HG02588 (cell line): ENCODE measurements around the gene ADGRA1.

Experiments used
- ATAC-seq: cut with Tn5 transposase; IDR thresholded peaks from one replicate; pipeline ENCODE4 v1.9.1; 2021; ENCODE audit warnings: mild to moderate bottlenecking, moderate library complexity; ENCODE audit not compliant: unreplicated experiment

The ADGRA1 gene

DNA sequence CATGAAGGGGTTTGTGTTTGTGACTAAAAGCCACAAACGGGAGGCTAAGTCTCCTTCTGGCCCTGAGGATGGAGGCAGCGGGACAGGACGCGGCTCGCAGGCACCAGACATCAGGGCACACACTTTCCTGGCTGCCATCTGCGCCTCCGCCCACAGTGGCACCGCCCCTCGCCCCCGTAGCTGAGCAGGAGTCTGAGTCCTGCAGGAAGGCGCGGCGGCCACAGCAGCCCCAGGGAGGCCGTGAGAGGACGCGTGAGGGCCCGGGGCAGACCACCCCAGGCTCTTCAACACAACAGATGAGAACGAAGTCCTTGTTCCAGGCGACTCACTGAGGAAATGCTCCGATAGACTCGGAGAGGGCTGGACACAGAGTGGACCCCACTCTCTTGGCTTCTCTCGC, 6.6 kb downstream of the ADGRA1 start:
- ATAC-seq, result no peak

DNA sequence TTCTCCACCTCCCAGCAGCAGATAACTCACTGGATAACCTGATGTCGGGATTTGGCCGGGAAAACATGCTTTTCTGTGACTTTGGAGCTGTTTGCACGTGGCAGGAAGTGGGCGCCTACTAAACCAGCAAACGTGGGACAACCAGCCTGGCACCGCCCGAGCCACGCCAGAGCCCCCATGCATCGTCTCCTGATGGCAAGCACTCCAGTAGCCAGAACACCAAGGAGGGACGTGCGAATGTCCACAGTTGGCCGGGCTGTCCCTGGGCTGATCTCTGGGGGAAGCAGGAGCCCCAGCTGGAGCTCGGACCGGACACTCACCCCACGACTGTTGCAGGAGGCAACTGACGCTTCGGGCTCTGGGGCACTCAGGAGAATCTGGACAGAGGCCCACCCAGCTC, 7.1 kb downstream of the ADGRA1 start:
- no peak for ATAC-seq

DNA sequence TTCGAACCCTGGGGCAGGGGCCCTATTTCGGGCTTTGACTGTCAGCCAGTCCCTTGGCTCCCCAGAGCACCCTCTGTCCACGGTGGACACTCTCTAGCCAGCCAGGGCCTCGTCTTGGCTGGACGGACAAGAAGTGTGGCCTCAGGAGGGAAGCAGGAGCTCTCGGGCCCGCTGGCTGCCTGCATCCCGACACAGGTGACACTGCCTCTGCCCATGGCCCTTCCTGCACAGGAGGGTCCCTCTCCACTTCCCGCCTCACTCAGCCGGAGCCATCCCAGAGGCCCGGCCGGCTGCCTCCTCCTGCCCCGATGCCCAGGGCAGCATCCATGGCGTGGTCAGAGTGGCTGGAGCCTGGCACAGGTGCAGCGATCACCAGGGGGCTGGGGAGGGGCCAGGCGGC, 7.9 kb downstream of the ADGRA1 start:
- ATAC-seq, result no peak

DNA sequence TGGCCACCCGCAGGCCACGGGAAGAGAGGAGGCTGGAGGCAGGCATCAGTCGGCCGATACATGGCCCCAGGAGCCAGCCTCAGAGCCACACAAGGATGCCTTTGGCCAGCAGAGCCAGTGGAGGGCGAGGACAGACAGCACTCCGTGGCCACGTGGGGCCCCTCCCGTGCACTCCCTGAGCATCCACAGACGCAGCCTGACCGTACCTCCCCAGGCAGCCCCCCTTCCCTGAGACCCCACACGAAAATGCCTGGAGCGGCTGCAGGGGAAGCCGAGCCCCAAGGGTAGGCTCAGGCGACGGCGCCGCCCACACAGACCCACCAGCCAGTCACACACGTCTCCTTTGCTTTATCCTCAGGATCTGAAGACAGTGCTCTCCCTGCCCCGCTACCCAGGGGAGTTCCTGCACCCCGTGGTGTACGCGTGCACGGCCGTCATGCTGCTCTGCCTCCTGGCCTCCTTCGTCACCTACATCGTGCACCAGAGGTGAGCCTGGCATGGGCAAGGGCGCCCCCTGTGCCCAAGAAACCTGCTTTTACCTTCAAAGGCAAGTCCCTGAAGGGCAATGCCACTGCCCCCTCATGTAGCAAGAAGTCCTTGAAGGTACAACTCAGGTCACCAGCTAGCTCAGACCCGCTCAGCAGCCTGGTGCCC, 9.0 kb downstream of the ADGRA1 start:
- no peak for ATAC-seq

DNA sequence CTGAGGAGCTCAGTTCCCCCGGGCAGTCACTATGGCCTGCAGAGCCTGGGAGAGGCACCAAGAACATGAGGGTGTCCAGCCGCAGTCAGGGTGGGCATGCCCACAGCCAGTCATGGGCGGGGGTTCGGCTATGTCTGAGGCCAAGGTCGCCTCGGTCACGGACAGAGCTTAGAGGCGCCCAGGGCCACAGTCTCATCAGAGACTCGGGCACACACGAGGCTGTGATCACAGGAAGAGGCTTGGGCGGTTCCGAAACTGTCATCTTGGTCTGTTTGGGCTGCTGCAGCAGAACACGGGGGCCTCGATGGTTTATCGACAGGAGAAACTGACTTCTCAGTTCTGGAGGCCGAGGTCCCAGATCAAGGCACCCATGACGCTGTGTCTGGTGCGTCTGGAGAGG, 9.7 kb downstream of the ADGRA1 start:
- ATAC-seq, result no peak

DNA sequence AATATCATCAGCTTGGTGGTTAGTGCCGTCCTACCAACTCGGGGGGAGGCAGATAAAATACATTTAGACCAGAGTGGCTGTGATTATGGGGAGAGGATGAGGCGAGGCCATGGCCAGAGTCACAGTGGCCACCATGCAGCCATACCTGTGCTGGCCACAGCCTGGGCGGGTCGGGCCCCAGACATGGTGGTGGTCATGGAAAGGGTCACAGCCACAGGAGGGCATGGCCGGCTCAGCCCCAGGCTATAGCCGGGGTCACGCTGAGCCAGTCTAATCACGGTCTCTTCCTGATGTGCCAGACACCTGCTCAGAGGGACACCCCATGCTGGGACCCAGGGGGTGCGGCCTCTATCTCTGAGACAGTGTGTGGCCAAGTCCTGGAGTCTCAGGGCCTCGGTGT, 10.2 kb downstream of the ADGRA1 start:
- no peak for ATAC-seq

DNA sequence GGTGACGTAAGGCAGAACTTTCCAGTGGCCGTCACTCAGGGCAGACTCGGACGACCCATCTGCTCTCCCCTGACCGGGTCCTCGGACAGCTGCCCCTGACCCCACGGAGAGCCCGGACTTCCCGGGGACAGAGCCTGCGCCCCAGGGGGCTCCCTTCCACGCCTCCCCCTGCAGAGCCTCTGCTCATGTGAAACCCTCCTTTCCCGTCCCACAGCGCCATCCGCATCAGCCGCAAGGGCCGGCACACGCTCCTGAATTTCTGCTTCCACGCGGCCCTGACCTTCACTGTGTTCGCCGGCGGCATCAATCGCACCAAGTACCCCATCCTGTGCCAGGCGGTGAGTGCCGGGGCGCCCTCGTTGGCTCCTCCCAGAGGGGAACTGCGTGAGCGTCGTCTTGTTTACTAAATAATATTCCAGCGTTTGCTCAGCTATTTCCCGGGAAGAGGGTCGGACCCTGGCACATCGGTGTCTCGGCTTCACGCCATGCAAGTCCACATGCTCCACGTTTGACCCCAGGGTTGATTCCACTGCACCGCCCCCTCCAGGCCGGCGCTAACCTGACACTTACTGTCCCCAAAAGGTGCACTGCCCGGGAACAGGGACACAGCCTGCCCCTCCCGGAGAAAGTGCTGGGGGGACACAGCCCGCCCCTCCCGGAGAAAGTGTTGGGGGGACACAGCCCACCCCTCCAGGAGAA, 10.9 kb downstream of the ADGRA1 start:
- no peak for ATAC-seq

DNA sequence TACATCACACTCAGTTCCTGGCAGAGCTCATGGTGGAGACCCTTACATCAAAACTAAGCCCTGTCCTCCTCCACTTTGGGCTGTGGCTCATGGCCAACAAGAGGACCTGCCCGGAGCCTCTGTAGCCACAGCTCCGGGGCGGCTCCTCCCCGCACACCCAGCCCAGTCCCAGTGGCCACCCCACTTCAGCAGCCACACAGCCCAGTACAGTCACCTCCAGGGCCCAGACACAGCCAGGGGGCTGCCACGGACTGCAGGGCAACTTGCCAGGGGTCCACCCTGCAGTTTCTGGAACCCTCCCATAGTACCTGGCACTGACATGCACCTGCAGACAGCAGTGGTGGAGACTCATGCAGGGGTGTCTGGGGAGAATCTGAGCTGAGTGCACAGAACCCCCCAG, 11.8 kb downstream of the ADGRA1 start:
- no peak for ATAC-seq

DNA sequence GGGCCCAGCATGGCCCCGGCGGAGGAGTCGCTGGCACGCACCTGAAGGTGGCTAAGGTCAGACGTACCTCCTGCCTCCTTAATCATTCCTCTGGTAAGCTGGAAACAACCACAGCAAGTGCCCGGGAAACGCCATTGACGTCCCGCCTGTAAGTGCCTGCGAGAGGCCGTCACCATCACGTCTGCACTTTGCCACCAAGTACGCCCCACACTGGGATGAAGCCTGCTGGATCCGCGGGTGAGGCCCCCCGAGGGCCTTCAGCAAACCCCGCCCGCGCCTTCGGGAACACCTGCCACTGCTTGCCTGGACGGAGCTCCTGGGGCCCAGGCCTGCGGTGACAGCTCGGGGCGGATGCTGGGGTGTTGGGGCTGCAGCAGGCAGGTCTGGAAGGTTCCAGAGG, 12.5 kb downstream of the ADGRA1 start:
- no peak for ATAC-seq

DNA sequence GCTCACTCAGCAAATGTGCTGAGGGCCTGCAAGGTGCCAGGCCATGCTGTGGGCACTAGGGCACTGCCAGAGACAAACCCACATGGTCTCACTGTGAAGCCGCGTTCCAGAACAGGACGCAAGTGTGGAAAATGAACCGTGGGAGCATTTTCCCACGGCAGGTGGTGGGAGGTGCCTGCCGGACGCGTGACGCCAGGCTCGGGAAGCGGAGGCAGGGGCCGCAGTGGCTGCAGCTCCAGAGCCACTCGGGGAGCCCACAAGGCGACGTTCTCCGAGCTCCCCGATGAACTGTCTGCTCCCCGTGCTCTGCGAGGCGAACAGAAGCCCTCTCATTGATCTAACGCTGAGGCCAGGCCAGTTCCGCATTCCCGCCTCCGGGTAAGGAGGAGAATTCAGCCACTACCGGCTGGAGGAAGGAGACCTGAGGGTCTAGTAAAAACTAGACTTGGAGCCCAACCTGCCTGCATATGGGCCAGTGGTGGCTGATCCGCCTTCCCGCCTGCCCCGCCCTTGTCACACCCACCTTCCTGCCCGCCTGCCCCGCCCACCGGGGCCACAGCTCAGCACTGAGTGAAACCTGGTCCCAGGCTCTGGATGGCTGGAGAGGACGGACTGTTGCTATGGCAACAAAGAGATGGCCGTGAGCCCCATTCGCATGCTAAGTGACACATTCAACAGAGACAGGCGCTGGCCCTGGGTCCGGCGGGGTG, 13.1 kb downstream of the ADGRA1 start:
- no peak for ATAC-seq

DNA sequence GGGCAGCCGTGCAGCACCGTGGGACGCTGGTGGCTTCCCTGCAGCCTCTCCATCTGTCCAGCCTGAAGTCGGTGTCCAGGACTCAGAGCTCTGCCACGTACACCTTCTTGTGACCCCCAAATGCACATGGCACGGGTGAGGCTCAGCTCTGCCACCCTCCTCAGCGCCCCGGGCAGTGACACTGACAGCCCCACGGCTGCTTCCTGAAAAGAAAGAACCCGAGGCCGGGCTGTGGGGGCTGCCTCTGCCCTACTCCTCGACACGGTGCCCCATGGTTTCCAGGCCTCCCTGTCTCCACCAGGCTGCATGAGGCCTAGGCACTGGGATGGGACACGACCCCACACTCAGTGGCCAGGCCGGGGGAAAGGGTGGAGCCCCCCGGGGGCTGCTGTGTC, 13.7 kb downstream of the ADGRA1 start:
- no peak for ATAC-seq

DNA sequence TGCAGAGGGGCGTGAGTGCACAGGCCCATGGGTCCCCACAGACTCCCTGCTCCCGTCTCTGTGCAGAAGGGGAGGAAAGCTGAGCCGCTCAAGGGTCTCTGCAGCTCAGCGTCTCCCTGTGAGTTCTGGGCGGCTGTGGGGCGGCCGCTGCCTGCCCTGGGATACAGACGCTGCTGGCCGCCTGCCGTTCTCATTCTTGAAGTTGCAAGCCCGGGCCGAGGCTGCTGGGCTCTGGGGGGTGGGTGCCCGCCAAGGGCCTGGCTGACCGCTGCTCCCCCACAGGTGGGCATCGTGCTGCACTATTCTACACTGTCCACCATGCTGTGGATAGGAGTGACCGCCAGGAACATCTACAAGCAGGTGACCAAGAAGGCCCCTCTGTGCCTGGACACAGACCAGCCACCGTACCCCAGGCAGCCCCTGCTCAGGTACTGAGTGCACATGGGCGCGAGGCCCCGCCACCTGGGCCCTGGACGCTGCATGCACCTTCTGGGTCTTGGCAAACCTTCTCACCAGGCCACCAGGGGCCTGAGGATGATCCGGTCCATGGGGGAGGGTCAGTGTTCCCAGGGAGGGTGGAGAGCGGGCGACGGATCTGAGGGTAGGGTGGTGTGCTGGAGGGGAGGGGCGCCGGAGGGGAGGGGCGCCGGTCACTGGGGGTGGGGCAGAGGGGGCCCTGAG, 14.8 kb downstream of the ADGRA1 start:
- ATAC-seq, result no peak

DNA sequence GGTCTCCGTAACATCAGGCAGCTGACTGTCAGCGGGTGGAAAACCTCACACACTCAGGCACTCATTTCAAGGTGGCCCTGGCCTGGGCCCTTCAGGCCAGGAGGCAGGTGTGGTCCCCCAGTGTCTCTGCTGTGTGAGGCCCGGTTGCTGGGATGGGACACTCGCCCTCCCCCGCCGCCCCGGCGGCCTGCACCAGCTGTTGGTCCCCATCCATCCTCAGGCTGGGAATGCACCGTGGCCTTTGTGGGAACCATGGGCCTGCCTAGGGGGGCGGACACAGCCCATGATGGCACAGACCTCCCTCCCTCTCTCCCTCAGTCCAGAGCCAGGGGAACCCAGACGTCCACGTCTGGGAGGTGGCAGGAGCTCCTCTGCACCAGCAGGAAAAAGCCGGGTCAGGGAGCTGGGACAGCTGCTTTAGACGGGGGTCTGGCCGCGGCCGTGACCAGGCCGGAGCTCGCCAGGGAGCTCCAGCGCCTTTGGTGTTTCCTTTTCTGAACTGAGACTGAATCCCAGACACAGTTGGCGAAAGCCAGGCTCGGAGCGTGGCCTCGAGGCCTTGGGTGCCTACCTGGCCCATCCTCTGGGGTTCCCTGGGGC, 15.7 kb downstream of the ADGRA1 start:
- ATAC-seq, result no peak

DNA sequence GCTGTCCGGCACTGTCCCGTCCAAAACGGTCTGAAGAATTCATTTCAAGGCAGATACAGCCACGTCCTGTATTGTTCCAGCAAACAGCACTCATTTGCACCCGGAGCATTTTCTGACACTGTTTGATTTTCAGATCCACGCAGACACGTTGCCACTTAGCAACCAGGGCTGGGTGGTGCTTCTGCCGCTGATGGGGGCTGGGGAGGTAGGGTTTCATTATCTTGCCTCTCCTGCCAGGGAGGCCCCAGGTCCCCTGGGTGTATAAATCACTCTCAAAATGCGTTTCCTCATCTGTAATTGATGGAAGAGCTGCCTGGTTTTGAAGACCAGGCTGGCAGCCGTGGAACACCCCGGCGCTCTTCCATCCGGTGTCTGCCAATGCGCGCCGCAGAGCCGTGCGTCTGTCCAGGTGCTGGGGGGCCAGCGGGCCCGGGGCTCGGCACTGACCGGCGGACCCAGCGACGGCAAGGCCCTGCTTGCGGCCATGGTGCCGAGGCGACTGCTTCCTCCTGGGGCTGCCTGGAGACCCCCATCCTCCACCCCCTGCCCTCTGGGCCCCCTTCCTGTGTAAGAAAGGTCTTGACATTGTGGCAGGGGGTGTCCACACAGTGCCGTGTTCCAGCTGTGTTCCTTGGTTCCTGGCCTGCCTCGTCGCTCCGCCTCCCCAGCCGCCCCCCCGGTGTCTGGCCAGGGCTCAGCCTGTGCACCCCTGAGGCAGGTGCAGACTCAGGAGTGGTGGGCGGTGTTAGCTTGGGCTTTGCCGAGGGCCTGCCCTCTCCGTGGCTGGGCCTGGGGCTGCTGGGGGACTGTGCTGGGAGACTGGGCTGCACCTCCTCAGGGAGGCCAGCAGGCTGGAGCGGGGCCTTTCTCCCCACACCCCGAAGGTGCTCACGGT, 16.6 kb downstream of the ADGRA1 start:
- ATAC-seq, result no peak

DNA sequence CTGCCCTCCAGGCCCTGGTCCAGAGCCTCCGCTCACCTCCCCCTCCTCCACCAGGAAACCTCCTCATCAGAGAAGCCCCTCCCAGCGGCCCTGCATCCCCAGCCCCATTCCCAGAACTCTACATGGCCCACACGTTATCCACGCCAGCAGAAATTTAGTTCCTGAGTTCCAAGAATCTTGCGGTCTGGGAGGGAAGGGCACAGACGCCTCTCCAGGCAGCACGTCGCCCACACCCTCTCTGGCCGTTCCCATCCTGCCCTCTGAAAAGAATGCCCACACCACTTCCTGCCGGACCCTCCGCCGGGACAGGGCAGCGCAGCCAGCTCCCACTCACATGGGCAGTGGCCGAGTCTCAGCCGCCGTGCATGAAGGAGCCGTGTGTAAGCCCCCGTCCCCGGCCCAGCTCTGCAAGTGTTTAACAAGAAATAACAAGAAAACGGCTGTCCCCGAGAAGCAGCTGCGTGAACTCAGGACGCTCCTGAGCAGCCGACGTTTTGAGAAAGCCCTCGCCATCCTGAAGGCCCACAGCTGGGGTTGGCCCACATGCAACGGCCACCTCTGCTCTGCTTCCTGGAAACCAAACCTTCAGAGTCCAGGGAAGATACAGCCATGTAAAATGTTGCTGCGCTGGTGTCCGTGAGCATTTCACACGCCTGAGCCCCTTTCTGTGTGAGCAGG, 17.4 kb downstream of the ADGRA1 start:
- no peak for ATAC-seq

DNA sequence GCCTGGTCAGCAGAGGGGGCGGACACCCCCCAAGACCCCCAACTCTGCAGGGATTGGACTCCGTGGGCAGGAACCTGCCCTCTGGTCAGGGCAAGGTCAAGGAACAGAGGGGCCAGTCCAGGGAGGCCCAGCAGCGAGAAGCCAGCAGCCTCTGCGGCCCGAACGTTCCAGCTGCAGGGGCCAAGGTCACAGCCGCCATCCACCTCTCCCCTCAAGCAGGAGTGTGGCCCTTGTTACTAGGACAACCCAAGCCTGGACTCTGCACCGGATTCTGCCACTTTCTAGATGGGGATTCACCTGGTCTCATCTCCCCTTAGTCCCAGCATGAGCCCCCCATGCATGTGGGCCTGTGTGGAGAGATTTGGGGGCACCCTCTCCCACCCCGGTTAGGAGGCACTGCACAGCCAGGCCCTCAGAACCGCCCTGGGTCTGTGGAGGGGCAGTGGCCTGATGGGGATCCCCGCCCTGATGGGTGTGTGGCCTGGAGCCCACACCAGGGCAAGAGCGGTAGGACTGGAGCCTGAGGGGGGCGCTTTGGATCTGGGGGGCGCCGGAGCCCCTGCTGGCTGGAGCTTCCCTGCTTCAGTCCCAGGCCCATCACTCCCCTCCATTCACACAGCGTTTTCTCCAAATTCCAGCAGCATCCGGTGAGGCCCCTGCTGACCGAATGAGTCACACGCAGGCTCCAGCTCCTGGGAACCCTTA, 18.1 kb downstream of the ADGRA1 start:
- ATAC-seq, result no peak

DNA sequence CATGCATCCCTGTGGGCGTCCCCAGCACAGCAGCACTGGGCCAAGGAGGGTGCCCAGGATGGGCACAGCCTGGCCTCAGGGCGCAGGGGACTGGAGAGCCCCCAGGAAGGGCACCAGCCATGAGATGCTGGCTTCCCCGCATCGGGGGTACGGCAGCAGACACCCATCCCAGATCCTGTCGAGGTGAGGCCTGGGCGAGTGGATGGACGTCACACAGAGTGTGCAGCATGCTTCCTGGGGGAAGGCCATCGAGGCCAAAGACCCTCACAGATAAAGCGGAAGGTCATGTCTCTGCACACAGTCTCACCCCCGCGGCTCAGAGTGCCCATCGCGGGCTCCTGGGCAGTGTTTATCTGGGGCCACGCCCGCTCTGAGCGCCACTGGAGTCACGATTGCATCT, 18.8 kb downstream of the ADGRA1 start:
- no peak for ATAC-seq

DNA sequence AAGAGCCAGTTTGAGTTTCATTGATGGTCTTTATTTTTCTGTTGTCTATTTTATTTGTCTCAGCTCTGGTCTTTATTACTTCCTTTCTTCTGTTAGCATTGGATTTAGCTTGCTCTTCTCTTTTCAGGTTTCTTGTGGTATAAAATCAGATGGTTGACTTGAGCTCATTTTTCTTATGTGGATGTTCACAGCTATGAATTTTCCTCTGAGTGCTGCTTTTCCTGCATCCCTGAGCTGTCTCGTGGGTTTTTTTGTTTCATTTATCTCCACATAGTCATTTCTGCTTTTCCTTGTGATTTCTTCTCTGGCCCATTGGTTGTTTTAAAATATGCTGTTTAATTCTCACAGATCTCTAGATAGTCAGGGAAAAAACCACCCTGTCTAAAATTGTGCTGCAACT, 19.7 kb downstream of the ADGRA1 start:
- no peak for ATAC-seq

DNA sequence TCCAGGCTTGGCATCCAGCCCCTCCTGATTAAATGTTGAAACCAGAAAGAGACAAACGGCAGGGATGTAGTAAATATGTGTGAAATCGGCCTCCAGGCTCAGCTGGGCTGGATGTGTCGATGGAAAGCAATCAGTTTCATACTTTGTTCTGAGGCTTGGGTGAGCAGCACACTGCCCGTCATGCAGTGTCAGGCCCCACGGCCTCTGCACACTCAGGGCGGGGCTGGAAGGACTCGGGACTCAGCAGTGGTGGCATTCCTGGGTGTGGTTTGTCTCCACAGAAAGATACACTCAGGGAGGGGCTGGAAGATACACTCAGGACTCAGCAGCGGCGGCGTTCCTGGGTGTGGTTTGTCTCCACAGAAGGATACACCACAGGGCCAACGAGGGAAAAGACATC, 22.0 kb downstream of the ADGRA1 start:
- no peak for ATAC-seq
